ENCODE results near the gene N4BP3.

The N4BP3 gene

GRCh38 chr5:178123094-178123965, 10.0 kb downstream of the N4BP3 start:
- H3K4me3 ChIP-seq (ENCODE audit: insufficient read depth, low read length, poor library complexity, severe bottlenecking): no peak overlapping the region
- H3K79me2 ChIP-seq (ENCODE audit: insufficient read depth, low read length): peaks cover 11% of the 10 kb centered on the region
- no peak overlapping the region for H2AFZ ChIP-seq (ENCODE audit: low read depth, low read length, severe bottlenecking)
- H3K9me3 ChIP-seq (ENCODE audit: insufficient read depth, low read length): no peaks in the 10 kb centered on the region
- no peak overlapping the region for H3K9ac ChIP-seq (ENCODE audit: low read length)
- H3K27ac ChIP-seq (ENCODE audit: low read depth, low read length): no peak overlapping the region
- no peaks in the 10 kb centered on the region for H4K20me1 ChIP-seq (ENCODE audit: low read depth, low read length)
- H3K4me2 ChIP-seq (ENCODE audit: low read depth, low read length, poor library complexity, severe bottlenecking): no peak overlapping the region
- no peak for TF ChIP-seq CTCF (IDR thresholded peaks at IDR 0.05; ENCODE audit: insufficient read depth, low read length, poor library complexity, severe bottlenecking)
- TF ChIP-seq EZH2phosphoT487 (conservative IDR thresholded peaks at IDR 0.05; ENCODE audit: low read length): no peak
- H3K9me2 ChIP-seq (replicated peaks; ENCODE audit: insufficient read depth, low read length): no peaks in the 10 kb centered on the region
- H3F3A ChIP-seq (ENCODE audit: insufficient read depth): peaks cover 37% of the 10 kb centered on the region
- no peaks in the 10 kb centered on the region for H3K27me3 ChIP-seq (ENCODE audit: low read length)
- H3K36me3 ChIP-seq (ENCODE audit: low read length): no peaks in the 10 kb centered on the region

- no peak overlapping the region for H3K9ac ChIP-seq (ENCODE audit: low read length)
- no peak overlapping the region for H2AFZ ChIP-seq (ENCODE audit: low read depth, low read length, severe bottlenecking)
- H3K9me2 ChIP-seq (replicated peaks; ENCODE audit: insufficient read depth, low read length): no peaks in the 10 kb centered on the region
- TF ChIP-seq EZH2phosphoT487 (conservative IDR thresholded peaks at IDR 0.05; ENCODE audit: low read length): no peak
- TF ChIP-seq CTCF (IDR thresholded peaks at IDR 0.05; ENCODE audit: insufficient read depth, low read length, poor library complexity, severe bottlenecking): no peak
- no peaks in the 10 kb centered on the region for H3K27me3 ChIP-seq (ENCODE audit: low read length)
- no peak overlapping the region for H3K27ac ChIP-seq (ENCODE audit: low read depth, low read length)
- no peaks in the 10 kb centered on the region for H3K36me3 ChIP-seq (ENCODE audit: low read length)
- H4K20me1 ChIP-seq (ENCODE audit: low read depth, low read length): no peaks in the 10 kb centered on the region
- no peak overlapping the region for H3K4me3 ChIP-seq (ENCODE audit: insufficient read depth, low read length, poor library complexity, severe bottlenecking)
- peaks cover 6% of the 10 kb centered on the region for H3K79me2 ChIP-seq (ENCODE audit: insufficient read depth, low read length)
- H3F3A ChIP-seq (ENCODE audit: insufficient read depth): peaks cover 28% of the 10 kb centered on the region
- H3K9me3 ChIP-seq (ENCODE audit: insufficient read depth, low read length): no peaks in the 10 kb centered on the region
- no peak overlapping the region for H3K4me2 ChIP-seq (ENCODE audit: low read depth, low read length, poor library complexity, severe bottlenecking)
Measured at GRCh38 chr5:178123966-178124925, 10.9 kb downstream of the N4BP3 start.

- no peaks in the 10 kb centered on the region for H4K20me1 ChIP-seq (ENCODE audit: low read depth, low read length)
Measured at GRCh38 chr5:178125253-178125906, 12.0 kb downstream of the N4BP3 start.

More at GRCh38 chr5:178125253-178125906, 12.0 kb downstream of the N4BP3 start:
- no peaks in the 10 kb centered on the region for H3K9me3 ChIP-seq (ENCODE audit: insufficient read depth, low read length)
- H2AFZ ChIP-seq (ENCODE audit: low read depth, low read length, severe bottlenecking): no peak overlapping the region
- H3F3A ChIP-seq (ENCODE audit: insufficient read depth): peaks cover 20% of the 10 kb centered on the region
- no peak for TF ChIP-seq EZH2phosphoT487 (conservative IDR thresholded peaks at IDR 0.05; ENCODE audit: low read length)
- no peak overlapping the region for H3K4me2 ChIP-seq (ENCODE audit: low read depth, low read length, poor library complexity, severe bottlenecking)
- H3K79me2 ChIP-seq (ENCODE audit: insufficient read depth, low read length): no peaks in the 10 kb centered on the region; the same call in 1 of the 2 replicates
- H3K9ac ChIP-seq (ENCODE audit: low read length): no peak overlapping the region
- H3K27me3 ChIP-seq (ENCODE audit: low read length): no peaks in the 10 kb centered on the region
- no peak overlapping the region for H3K4me3 ChIP-seq (ENCODE audit: insufficient read depth, low read length, poor library complexity, severe bottlenecking)
- no peak overlapping the region for H3K27ac ChIP-seq (ENCODE audit: low read depth, low read length)
- H3K36me3 ChIP-seq (ENCODE audit: low read length): no peaks in the 10 kb centered on the region
- H3K9me2 ChIP-seq (replicated peaks; ENCODE audit: insufficient read depth, low read length): no peaks in the 10 kb centered on the region

All from SU-DHL-6 (cell line).